DMS79 treated with DMSO at 0.1 percent for 48 hours (cell line): ENCODE data around the gene FLAD1.
A peak's percentile ranks its signal among the peaks of the same experiment; 100 is the strongest.

Source experiments
- DNase-seq: peaks from one replicate; lab custom pipeline; 2025; lab: John Stamatoyannopoulos, UW

FLAD1 gene

GRCh38 chr1:155017041-155017945, 34.1 kb downstream of the FLAD1 start:
- no peak for DNase-seq

GRCh38 chr1:155017946-155018316, 34.8 kb downstream of the FLAD1 start:
- no peak for DNase-seq

GRCh38 chr1:155018617-155019348, 35.6 kb downstream of the FLAD1 start:
- DNase-seq, result no peak

- no peak for DNase-seq
Observed at GRCh38 chr1:155019377-155020245, 36.5 kb downstream of the FLAD1 start.

- DNase-seq, result no peak
Observed at GRCh38 chr1:155022136-155022926, 39.2 kb downstream of the FLAD1 start.

- peak; percentile 74 for DNase-seq
Observed at GRCh38 chr1:155022927-155023236, 39.7 kb downstream of the FLAD1 start.

- DNase-seq, result no peak
Observed at GRCh38 chr1:155023627-155024026, 40.5 kb downstream of the FLAD1 start.

- no peak for DNase-seq
Observed at GRCh38 chr1:155024315-155024714, 41.2 kb downstream of the FLAD1 start.

- DNase-seq, result no peak
Observed at GRCh38 chr1:155026154-155026553, 43.0 kb downstream of the FLAD1 start.

- DNase-seq, result no peak
Observed at GRCh38 chr1:155026588-155026987, 43.4 kb downstream of the FLAD1 start.

GRCh38 chr1:155029513-155030242, 46.5 kb downstream of the FLAD1 start:
- no peak for DNase-seq

- DNase-seq, result no peak
Observed at GRCh38 chr1:155030243-155030795, 47.2 kb downstream of the FLAD1 start.

GRCh38 chr1:155030899-155031298, 47.8 kb downstream of the FLAD1 start:
- no peak for DNase-seq

GRCh38 chr1:155032886-155033285, 49.7 kb downstream of the FLAD1 start:
- no peak for DNase-seq

- no peak for DNase-seq
Observed at GRCh38 chr1:155033524-155033923, 50.4 kb downstream of the FLAD1 start, which contains the start of the genes DCST1 and DCST2. DCST1 (plus strand) TSS chr1:155033824; CDS start chr1:155034037, 213 bp downstream. DCST2 (minus strand) TSS chr1:155033781; CDS start chr1:155033701, 80 bp downstream.

GRCh38 chr1:155034318-155035208, 51.4 kb downstream of the FLAD1 start:
- no peak for DNase-seq

- no peak for DNase-seq
Observed at GRCh38 chr1:155035936-155036335, 52.8 kb downstream of the FLAD1 start.

GRCh38 chr1:155037043-155037442, 53.9 kb downstream of the FLAD1 start:
- no peak for DNase-seq

GRCh38 chr1:155037851-155038441, 54.8 kb downstream of the FLAD1 start:
- no peak for DNase-seq
